ENCODE measurements around the gene CBX7. TPM values are rescaled to one million over a fixed set of nuclear protein-coding genes. Genes with fewer than 3 reads are reported as not detected.

The CBX7 gene
- total and polyA plus RNA-seq, 4 donors, result 2.2 to 21.8 (median 14.9) TPM

- WGBS, result 84% methylated on average over 8 of the region's 8 CpGs
- Histone ChIP-seq H3K4me3 (ENCODE audit: low read depth in 1 of 3, low read length in 3 of 3) (no peak overlapping the region), H3K9me3 (ENCODE audit: control insufficient read depth in 4 of 4, low read length in 3 of 4) (no peaks in the 10 kb centered on the region), H3K27ac (ENCODE audit: low read depth in 1 of 2, low read length in 2 of 2) (no peak overlapping the region), H3K9ac (ENCODE audit: low read depth in 1 of 2, low read length in 2 of 2) (no peak overlapping the region), H3K4me1 (ENCODE audit: control insufficient read depth in 4 of 4, insufficient read depth in 4 of 4, low read length in 3 of 4) (peaks cover 0 to 2% (median 0%) of the 10 kb centered on the region in 4 donors), H3K36me3 (ENCODE audit: control insufficient read depth in 4 of 4, insufficient read depth in 3 of 4, low read depth in 1 of 4, low read length in 3 of 4) (no peaks in the 10 kb centered on the region), H3K27me3 (ENCODE audit: control insufficient read depth in 4 of 4, insufficient read depth in 4 of 4, low read length in 3 of 4) (no peaks in the 10 kb centered on the region)
- DNase-seq (ENCODE audit: low spot score), result no peak
- TF ChIP-seq SP1 (IDR thresholded peaks at IDR 0.05) (no peak), HNF4G (IDR thresholded peaks at IDR 0.05) (no peak), NR2F2 (IDR thresholded peaks at IDR 0.05) (no peak), EGR1 (IDR thresholded peaks at IDR 0.05; ENCODE audit: low read depth in 2 of 2) (no peak), GABPA (IDR thresholded peaks at IDR 0.05 in 1 of 2, conservative IDR thresholded peaks at IDR 0.05 in 1 of 2) (no peak), FOXA1 (IDR thresholded peaks at IDR 0.05) (no peak), HNF4A (conservative IDR thresholded peaks at IDR 0.05) (no peak), FOXA2 (IDR thresholded peaks at IDR 0.05) (no peak), JUND (IDR thresholded peaks at IDR 0.05) (no peak), ATF3 (IDR thresholded peaks at IDR 0.05) (no peak), TAF1 (conservative IDR thresholded peaks at IDR 0.05) (no peak)
- TF ChIP-seq, protein P1, sequence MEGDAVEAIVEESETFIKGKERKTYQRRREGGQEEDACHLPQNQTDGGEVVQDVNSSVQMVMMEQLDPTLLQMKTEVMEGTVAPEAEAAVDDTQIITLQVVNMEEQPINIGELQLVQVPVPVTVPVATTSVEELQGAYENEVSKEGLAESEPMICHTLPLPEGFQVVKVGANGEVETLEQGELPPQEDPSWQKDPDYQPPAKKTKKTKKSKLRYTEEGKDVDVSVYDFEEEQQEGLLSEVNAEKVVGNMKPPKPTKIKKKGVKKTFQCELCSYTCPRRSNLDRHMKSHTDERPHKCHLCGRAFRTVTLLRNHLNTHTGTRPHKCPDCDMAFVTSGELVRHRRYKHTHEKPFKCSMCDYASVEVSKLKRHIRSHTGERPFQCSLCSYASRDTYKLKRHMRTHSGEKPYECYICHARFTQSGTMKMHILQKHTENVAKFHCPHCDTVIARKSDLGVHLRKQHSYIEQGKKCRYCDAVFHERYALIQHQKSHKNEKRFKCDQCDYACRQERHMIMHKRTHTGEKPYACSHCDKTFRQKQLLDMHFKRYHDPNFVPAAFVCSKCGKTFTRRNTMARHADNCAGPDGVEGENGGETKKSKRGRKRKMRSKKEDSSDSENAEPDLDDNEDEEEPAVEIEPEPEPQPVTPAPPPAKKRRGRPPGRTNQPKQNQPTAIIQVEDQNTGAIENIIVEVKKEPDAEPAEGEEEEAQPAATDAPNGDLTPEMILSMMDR (IDR thresholded peaks at IDR 0.05; ENCODE audit: low read depth, low read length, missing input control), result no peak
- TF ChIP-seq, protein P2, sequence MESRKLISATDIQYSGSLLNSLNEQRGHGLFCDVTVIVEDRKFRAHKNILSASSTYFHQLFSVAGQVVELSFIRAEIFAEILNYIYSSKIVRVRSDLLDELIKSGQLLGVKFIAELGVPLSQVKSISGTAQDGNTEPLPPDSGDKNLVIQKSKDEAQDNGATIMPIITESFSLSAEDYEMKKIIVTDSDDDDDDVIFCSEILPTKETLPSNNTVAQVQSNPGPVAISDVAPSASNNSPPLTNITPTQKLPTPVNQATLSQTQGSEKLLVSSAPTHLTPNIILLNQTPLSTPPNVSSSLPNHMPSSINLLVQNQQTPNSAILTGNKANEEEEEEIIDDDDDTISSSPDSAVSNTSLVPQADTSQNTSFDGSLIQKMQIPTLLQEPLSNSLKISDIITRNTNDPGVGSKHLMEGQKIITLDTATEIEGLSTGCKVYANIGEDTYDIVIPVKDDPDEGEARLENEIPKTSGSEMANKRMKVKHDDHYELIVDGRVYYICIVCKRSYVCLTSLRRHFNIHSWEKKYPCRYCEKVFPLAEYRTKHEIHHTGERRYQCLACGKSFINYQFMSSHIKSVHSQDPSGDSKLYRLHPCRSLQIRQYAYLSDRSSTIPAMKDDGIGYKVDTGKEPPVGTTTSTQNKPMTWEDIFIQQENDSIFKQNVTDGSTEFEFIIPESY (IDR thresholded peaks at IDR 0.05), result no peak
Measured at GRCh38 chr22:39081598-39081997, 70.9 kb downstream of the CBX7 start.

DNA sequence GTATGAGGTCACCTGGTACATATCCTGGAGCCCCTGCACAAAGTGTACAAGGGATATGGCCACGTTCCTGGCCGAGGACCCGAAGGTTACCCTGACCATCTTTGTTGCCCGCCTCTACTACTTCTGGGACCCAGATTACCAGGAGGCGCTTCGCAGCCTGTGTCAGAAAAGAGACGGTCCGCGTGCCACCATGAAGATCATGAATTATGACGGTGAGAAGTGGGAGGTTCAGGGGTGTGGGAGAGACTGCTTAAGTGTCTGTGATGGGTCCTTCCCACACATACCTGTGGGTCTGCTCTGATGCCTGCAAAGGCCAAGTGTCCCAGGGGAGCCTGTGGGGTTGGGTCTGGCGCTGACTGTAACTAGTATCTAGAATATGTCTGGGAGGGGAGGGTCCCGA lies 71.5 kb downstream of the CBX7 start:
- no peaks in the 10 kb centered on the region for H3K36me3 ChIP-seq (ENCODE audit: control insufficient read depth in 4 of 4, insufficient read depth in 3 of 4, low read depth in 1 of 4, low read length in 3 of 4)
- DNase-seq (ENCODE audit: low spot score), result no peak

More for the DNA sequence above, 71.5 kb downstream of the CBX7 start:
- H3K27ac ChIP-seq (ENCODE audit: low read depth in 1 of 2, low read length in 2 of 2), result no peak overlapping the region
- WGBS, result 92% methylated on average over 12 of the region's 12 CpGs
- H3K27me3 ChIP-seq (ENCODE audit: control insufficient read depth in 4 of 4, insufficient read depth in 4 of 4, low read length in 3 of 4), result no peaks in the 10 kb centered on the region
- H3K9me3 ChIP-seq (ENCODE audit: control insufficient read depth in 4 of 4, low read length in 3 of 4), result no peaks in the 10 kb centered on the region
- H3K9ac ChIP-seq (ENCODE audit: low read depth in 1 of 2, low read length in 2 of 2), result no peak overlapping the region
- no peak overlapping the region for H3K4me3 ChIP-seq (ENCODE audit: low read depth in 1 of 3, low read length in 3 of 3)
- no peak for TF ChIP-seq YY1 (IDR thresholded peaks at IDR 0.05)
- no peak for TF ChIP-seq RAD21 (IDR thresholded peaks at IDR 0.05)
- TF ChIP-seq, protein P3, sequence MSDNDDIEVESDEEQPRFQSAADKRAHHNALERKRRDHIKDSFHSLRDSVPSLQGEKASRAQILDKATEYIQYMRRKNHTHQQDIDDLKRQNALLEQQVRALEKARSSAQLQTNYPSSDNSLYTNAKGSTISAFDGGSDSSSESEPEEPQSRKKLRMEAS (IDR thresholded peaks at IDR 0.05), result no peak
- TF ChIP-seq HNF4G (IDR thresholded peaks at IDR 0.05), result no peak
- no peak for TF ChIP-seq FOXA2 (IDR thresholded peaks at IDR 0.05)
- TF ChIP-seq TAF1 (conservative IDR thresholded peaks at IDR 0.05), result no peak
- no peak for TF ChIP-seq ATF3 (IDR thresholded peaks at IDR 0.05)
- TF ChIP-seq, protein P2 (IDR thresholded peaks at IDR 0.05), result no peak
- TF ChIP-seq NR2F2 (IDR thresholded peaks at IDR 0.05), result no peak
- no peak for TF ChIP-seq HNF4A (conservative IDR thresholded peaks at IDR 0.05)
- TF ChIP-seq, protein P1 (IDR thresholded peaks at IDR 0.05; ENCODE audit: low read depth, low read length, missing input control), result no peak
- TF ChIP-seq FOXA1 (IDR thresholded peaks at IDR 0.05), result no peak
- TF ChIP-seq REST (IDR thresholded peaks at IDR 0.05), result no peak
- no peak for TF ChIP-seq SP1 (IDR thresholded peaks at IDR 0.05)
- TF ChIP-seq JUND (IDR thresholded peaks at IDR 0.05), result no peak
- peaks cover 0 to 2% (median 0%) of the 10 kb centered on the region in 4 donors for H3K4me1 ChIP-seq (ENCODE audit: control insufficient read depth in 4 of 4, insufficient read depth in 4 of 4, low read length in 3 of 4)
